Osteocyte (in vitro differentiated cells): ENCODE measurements around the gene LYSMD3. TPM values are rescaled to one million over a fixed set of nuclear protein-coding genes. Genes with fewer than 3 reads are reported as not detected.

Experiments used
- DNase-seq: peaks from one replicate; pipeline ENCODE4 v3.0.0; 2021; ENCODE audit warnings: mixed read lengths; ENCODE audit not compliant: unreplicated experiment; ENCODE audit errors: extremely low spot score
- H3K27ac Mint-ChIP-seq: one replicate; pipeline ENCODE4 v1.8.0; 2021; ENCODE audit warnings: mild to moderate bottlenecking, mixed read lengths; ENCODE audit not compliant: unreplicated experiment
- H3K27me3 Mint-ChIP-seq: one replicate; pipeline ENCODE4 v1.8.0; 2021; ENCODE audit warnings: mixed read lengths; ENCODE audit not compliant: unreplicated experiment
- H3K36me3 Mint-ChIP-seq: one replicate; pipeline ENCODE4 v1.8.0; 2021; ENCODE audit warnings: mixed read lengths; ENCODE audit not compliant: unreplicated experiment
- H3K4me1 Mint-ChIP-seq: one replicate; pipeline ENCODE4 v1.8.0; 2021; ENCODE audit warnings: mixed read lengths; ENCODE audit not compliant: unreplicated experiment
- H3K4me3 Mint-ChIP-seq: one replicate; pipeline ENCODE4 v1.8.0; 2021; ENCODE audit warnings: mild to moderate bottlenecking, moderate library complexity, mixed read lengths; ENCODE audit not compliant: unreplicated experiment
- H3K9me3 Mint-ChIP-seq: one replicate; pipeline ENCODE4 v1.8.0; 2021; ENCODE audit warnings: mixed read lengths; ENCODE audit not compliant: unreplicated experiment
- CTCF ChIP-seq: fragments of 200-600 bp; sonication (generic); IDR thresholded peaks from 2 replicates; pipeline ENCODE4 v1.5.0; 2021; ENCODE audit warnings: antibody characterized with exemption, mild to moderate bottlenecking, moderate library complexity
- total RNA-seq: library from RNA; stranded (reverse); gene quantifications from 2 replicates; pipeline ENCODE4 v1.2.1, GENCODE V29; 2021

Gene LYSMD3
- total RNA-seq, 1 donor from 2014 or later = 20.8 TPM

GRCh38 chr5:90494043-90494442 is 35.3 kb downstream of the LYSMD3 start:
- no peak overlapping the region for H3K4me3 Mint-ChIP-seq

GRCh38 chr5:90488791-90489190 is 40.6 kb downstream of the LYSMD3 start:
- H3K4me1 Mint-ChIP-seq = peaks cover 15% of the 10 kb centered on the region
- no peak for DNase-seq
- peak overlapping the region; percentile 27 for H3K27ac Mint-ChIP-seq
- no peak overlapping the region for H3K4me3 Mint-ChIP-seq
- peaks cover 2% of the 10 kb centered on the region for H3K36me3 Mint-ChIP-seq
- no peaks in the 10 kb centered on the region for H3K27me3 Mint-ChIP-seq
- no peak for TF ChIP-seq CTCF
- no peaks in the 10 kb centered on the region for H3K9me3 Mint-ChIP-seq

More at GRCh38 chr5:90494043-90494442, 35.3 kb downstream of the LYSMD3 start:
- Mint-ChIP-seq H3K4me1 (no peaks in the 10 kb centered on the region), H3K9me3 (peaks cover 7% of the 10 kb centered on the region), H3K36me3 (peaks cover 7% of the 10 kb centered on the region), H3K27ac (no peak overlapping the region), H3K27me3 (no peaks in the 10 kb centered on the region)
- DNase-seq = no peak
- no peak for TF ChIP-seq CTCF

- Mint-ChIP-seq H3K36me3 (peaks cover 2% of the 10 kb centered on the region), H3K9me3 (no peaks in the 10 kb centered on the region), H3K27ac (peak overlapping the region; percentile 40), H3K4me3 (no peak overlapping the region), H3K27me3 (no peaks in the 10 kb centered on the region), H3K4me1 (peaks cover 29% of the 10 kb centered on the region)
- DNase-seq = no peak
- no peak for TF ChIP-seq CTCF
These were observed 44.8 kb downstream of the LYSMD3 start for GRCh38 chr5:90484540-90484939.

- TF ChIP-seq CTCF = no peak
- Mint-ChIP-seq H3K36me3 (peaks cover 2% of the 10 kb centered on the region), H3K4me1 (peaks cover 26% of the 10 kb centered on the region), H3K27ac (peak overlapping the region; percentile 78), H3K9me3 (no peaks in the 10 kb centered on the region), H3K4me3 (peak overlapping the region; percentile 54), H3K27me3 (no peaks in the 10 kb centered on the region)
- DNase-seq = no peak
These were observed 46.2 kb downstream of the LYSMD3 start for GRCh38 chr5:90483206-90483605.

GRCh38 chr5:90480699-90481098 is 48.7 kb downstream of the LYSMD3 start:
- H3K9me3 Mint-ChIP-seq = no peaks in the 10 kb centered on the region
- H3K27me3 Mint-ChIP-seq = no peaks in the 10 kb centered on the region
- DNase-seq = no peak
- TF ChIP-seq CTCF = no peak
- no peak overlapping the region for H3K4me3 Mint-ChIP-seq
- peaks cover 48% of the 10 kb centered on the region for H3K4me1 Mint-ChIP-seq
- H3K36me3 Mint-ChIP-seq = no peaks in the 10 kb centered on the region
- peak overlapping the region; percentile 3 for H3K27ac Mint-ChIP-seq
